Measurements from ENCODE around the gene TAB2.
"Not testable (repeated sequence)": the region's sequence is repeated elsewhere in the genome, so short reads cannot be mapped to it uniquely, and the experiment has no call there.

Gene TAB2

DNA sequence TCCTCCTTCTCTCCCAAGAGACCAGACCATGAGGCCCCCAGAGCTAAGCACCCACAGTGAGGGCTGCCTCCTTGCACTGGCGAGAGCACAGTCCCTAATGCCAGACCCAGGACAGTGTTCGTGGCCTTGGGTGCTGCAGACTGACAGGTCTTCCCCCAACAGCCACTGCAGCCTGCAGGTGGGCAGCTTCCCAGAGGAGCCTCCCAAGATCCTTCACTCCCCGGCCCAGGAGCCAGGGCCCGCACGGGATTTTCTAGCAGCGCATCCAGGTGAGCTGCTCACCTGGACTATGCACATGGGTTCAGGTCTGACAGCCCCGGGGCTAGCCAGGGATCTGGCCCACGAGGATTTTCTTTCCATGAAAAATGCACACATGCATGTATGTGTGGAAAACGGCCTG lies 124.2 kb downstream of the TAB2 start:
- DNase-seq (ENCODE audit: low spot score), result no peak
- in situ Hi-C loops (cut with MboI; ENCODE audit: low pct_unique_long_range_greater_than_20kb, low sequenced_read_pairs, unreplicated experiment), result no loop called here

DNA sequence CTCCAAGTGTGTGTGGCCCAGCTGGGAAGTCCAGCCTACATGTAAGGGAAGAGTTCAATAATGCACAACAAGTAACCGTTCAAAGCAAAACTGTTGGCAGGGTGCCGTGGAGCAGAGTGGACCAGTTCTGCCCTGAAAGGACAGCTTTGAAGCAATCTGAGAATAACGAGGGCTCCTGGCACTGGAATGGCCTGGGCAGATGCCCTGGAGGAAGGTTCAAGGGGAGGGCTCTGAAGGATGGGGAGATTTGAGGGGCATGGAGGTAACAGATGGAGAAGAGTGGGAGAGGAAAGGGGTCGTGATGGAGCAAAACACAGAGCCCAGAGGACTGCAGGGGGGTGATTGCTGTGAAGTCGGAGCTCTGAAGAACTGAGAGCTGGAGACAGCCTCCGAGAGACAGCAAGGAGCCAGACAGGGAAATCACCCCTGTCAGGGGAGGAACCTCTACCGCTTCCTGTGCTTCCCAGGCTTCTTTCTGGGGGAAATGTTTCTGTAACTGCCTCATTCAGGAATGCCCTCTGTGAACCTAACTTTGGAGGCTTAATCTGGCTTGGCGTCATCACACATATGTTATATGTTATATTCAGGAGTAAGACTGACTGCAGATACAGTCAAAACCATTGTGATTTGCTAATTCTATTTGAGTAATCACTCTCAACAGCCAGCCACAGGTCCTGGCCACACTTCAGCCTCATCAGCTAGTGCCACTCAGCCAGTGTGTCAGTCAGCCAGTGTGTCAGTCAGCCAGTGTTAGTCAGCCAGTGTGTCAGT lies 126.1 kb downstream of the TAB2 start:
- in situ Hi-C loops (cut with MboI; ENCODE audit: low pct_unique_long_range_greater_than_20kb, low sequenced_read_pairs, unreplicated experiment), result no loop called here
- TF ChIP-seq, protein P1, sequence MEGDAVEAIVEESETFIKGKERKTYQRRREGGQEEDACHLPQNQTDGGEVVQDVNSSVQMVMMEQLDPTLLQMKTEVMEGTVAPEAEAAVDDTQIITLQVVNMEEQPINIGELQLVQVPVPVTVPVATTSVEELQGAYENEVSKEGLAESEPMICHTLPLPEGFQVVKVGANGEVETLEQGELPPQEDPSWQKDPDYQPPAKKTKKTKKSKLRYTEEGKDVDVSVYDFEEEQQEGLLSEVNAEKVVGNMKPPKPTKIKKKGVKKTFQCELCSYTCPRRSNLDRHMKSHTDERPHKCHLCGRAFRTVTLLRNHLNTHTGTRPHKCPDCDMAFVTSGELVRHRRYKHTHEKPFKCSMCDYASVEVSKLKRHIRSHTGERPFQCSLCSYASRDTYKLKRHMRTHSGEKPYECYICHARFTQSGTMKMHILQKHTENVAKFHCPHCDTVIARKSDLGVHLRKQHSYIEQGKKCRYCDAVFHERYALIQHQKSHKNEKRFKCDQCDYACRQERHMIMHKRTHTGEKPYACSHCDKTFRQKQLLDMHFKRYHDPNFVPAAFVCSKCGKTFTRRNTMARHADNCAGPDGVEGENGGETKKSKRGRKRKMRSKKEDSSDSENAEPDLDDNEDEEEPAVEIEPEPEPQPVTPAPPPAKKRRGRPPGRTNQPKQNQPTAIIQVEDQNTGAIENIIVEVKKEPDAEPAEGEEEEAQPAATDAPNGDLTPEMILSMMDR (IDR thresholded peaks at IDR 0.05; ENCODE audit: extremely low read depth, insufficient read depth, missing control alignments), result no peak
- no peak for DNase-seq (ENCODE audit: low spot score)

More for the DNA sequence above, 124.2 kb downstream of the TAB2 start:
- TF ChIP-seq, protein P1 (IDR thresholded peaks at IDR 0.05; ENCODE audit: extremely low read depth, insufficient read depth, missing control alignments), result no peak

DNA sequence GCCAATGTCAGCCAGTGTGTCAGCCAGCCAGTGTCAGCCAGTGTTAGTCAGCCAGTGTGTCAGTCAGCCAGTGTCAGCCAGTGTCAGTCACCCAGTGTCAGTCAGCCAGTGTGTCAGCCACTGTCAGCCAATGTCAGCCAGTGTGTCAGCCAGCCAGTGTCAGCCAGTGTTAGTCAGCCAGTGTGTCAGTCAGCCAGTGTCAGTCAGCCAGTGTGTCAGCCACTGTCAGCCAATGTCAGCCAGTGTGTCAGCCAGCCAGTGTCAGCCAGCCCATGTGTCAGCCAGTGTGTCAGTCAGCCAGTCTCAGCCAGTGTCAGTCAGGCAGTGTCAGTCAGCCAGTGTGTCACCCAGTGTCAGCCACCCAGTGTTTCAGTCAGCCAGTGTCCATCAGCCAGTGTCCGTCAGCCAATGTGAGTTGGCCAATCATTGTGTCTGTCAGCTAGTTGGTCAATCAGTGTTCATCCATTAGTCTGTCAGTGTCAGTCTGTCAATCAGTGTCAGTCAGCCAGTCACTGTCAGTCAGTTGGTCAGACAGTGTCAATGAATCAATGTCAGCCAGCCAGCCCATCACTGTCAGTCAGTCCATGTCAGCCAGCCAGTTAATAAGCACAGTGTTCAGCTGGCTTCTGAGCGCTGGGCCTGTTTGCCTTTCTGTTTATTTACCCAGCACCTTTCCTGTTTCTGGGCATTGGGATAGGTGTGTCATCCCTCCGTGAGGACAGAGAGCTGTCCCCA lies 127.0 kb downstream of the TAB2 start:
- in situ Hi-C loops (cut with MboI; ENCODE audit: low pct_unique_long_range_greater_than_20kb, low sequenced_read_pairs, unreplicated experiment), result not testable (repeated sequence)

DNA sequence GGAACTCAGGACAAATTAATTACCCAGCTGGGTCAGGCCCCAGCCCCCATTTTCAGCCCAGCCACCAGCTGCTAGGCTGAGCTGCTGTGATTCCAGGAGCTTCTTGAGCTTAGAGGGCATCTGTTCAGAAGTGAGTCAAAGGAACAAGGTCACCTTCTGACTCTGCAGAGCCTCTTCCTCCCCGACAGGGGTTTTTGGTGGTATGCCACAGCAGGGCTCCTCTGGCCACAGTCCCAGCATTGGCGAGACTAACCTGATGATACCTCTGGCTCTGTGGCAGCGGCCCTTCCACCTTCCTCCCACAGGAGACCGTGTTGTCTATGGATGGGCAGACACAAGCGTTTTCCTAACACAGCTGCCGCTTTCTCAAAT lies 127.6 kb downstream of the TAB2 start:
- TF ChIP-seq, protein P1 (IDR thresholded peaks at IDR 0.05; ENCODE audit: extremely low read depth, insufficient read depth, missing control alignments), result no peak
- in situ Hi-C loops (cut with MboI; ENCODE audit: low pct_unique_long_range_greater_than_20kb, low sequenced_read_pairs, unreplicated experiment), result no loop called here
- DNase-seq (ENCODE audit: low spot score), result no peak

More for the DNA sequence above, 127.0 kb downstream of the TAB2 start:
- not testable (repeated sequence) for DNase-seq (ENCODE audit: low spot score)

DNA sequence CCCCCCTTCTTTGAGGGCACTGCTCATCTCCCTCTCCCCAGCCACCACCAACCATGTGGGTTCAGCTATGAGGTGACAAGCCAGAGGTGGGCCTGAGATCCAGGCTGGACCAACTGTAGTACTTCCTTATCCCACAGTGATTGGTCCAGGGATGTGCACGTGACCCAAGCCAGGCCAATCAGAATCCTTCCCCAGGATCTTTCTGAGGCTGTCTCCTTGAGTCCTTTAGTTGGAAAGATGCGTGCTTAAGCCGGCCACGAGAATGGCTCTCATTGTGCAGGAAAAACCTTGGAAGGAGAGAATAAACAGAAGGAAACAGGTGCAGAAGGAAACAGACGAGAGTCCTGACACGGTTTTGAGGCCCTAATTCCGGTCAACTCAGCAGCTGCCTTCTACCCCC lies 128.1 kb downstream of the TAB2 start:
- TF ChIP-seq, protein P1 (IDR thresholded peaks at IDR 0.05; ENCODE audit: extremely low read depth, insufficient read depth, missing control alignments), result no peak
- in situ Hi-C loops (cut with MboI; ENCODE audit: low pct_unique_long_range_greater_than_20kb, low sequenced_read_pairs, unreplicated experiment), result no loop called here

DNA sequence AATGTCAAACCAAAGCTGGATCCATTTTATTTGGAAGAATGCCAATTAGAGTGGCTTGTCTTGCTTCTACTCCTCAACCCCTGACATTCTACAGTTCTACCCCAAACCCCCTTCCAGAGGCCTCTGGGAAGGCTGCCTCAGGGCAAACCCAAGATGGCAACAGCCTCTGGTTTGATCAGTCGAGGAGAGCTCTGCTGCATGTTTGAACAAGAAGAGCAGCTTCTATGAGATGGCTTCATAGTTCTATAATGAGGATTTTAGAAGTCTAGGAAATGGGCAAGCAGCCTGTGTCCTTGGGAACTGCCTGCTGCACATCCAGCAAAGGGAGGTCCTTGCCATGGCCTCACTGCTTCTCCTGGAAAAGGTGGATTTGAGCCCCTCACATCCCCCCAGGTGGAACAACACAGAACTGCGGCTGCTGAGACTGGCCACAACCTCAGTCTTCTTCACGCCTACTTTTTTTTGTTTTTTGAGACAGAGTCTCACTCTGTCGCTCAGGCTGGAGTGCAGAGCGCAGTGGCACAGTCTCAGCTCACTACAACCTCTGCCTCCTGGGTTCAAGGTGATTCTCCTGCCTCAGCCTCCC lies 129.4 kb downstream of the TAB2 start:
- in situ Hi-C loops (cut with MboI; ENCODE audit: low pct_unique_long_range_greater_than_20kb, low sequenced_read_pairs, unreplicated experiment), result no loop called here
- TF ChIP-seq, protein P1 (IDR thresholded peaks at IDR 0.05; ENCODE audit: extremely low read depth, insufficient read depth, missing control alignments), result no peak
- no peak for DNase-seq (ENCODE audit: low spot score)

More for the DNA sequence above, 128.1 kb downstream of the TAB2 start:
- no peak for DNase-seq (ENCODE audit: low spot score)
